Natural killer cell (primary cell): ENCODE data around the gene ZNF280C. TPM values are rescaled to one million over a fixed set of nuclear protein-coding genes. Genes with fewer than 3 reads are reported as not detected.

Experiments used
- ATAC-seq, 3 donors: fragments of 150-1000 bp in 2 of 3; fragments of 200-7000 bp in 1 of 3; cut with Tn5 transposase; 1 replicate in 1 of 3; 2 replicates in 2 of 3; pipeline ENCODE4 v1.10.0; 2021; ENCODE audit warnings: mild to moderate bottlenecking in 2 of 3, moderate library complexity in 2 of 3
- DNase-seq, 2 donors: peaks; one replicate each; pipeline versions ENCODE4 v3.0.0 to v3.0.0-alpha.2; 2013 to 2021; ENCODE audit warnings: mixed read lengths in 1 of 2
- H3K27ac ChIP-seq: one replicate; pipeline ENCODE4 v1.5.1; 2013; ENCODE audit warnings: mild to moderate bottlenecking, low read length
- H3K27me3 ChIP-seq: one replicate; pipeline ENCODE4 v1.6.1; 2013; ENCODE audit warnings: low read length; ENCODE audit not compliant: control insufficient read depth, insufficient read depth
- H3K36me3 ChIP-seq: one replicate; pipeline ENCODE4 v1.6.1; 2013; ENCODE audit warnings: low read length; ENCODE audit not compliant: control insufficient read depth, insufficient read depth
- H3K4me1 ChIP-seq: one replicate; pipeline ENCODE4 v1.6.1; 2013; ENCODE audit warnings: low read length; ENCODE audit not compliant: control insufficient read depth, insufficient read depth
- H3K4me3 ChIP-seq: one replicate; pipeline ENCODE4 v1.5.1; 2013; ENCODE audit warnings: low read length
- H3K9me3 ChIP-seq: one replicate; pipeline ENCODE4 v1.6.1; 2013; ENCODE audit warnings: low read length; ENCODE audit not compliant: control insufficient read depth, insufficient read depth
- H3K27ac Mint-ChIP-seq, 2 donors: one replicate each; pipeline ENCODE4 v1.8.0; 2022; ENCODE audit warnings: mild to moderate bottlenecking in 2 of 2, mixed read lengths in 2 of 2, moderate library complexity in 1 of 2
- H3K27me3 Mint-ChIP-seq, 2 donors: one replicate each; pipeline ENCODE4 v1.8.0; 2022; ENCODE audit warnings: low read depth in 2 of 2, mixed read lengths in 2 of 2
- H3K36me3 Mint-ChIP-seq: one replicate; pipeline ENCODE4 v1.8.0; 2022; ENCODE audit warnings: mixed read lengths
- H3K4me1 Mint-ChIP-seq, 2 donors: one replicate each; pipeline ENCODE4 v1.8.0; 2022; ENCODE audit warnings: mixed read lengths in 2 of 2
- H3K4me3 Mint-ChIP-seq: one replicate; pipeline ENCODE4 v1.8.0; 2022; ENCODE audit warnings: mild to moderate bottlenecking, moderate library complexity, mixed read lengths
- H3K9me3 Mint-ChIP-seq, 2 donors: one replicate each; pipeline ENCODE4 v1.8.0; 2022; ENCODE audit warnings: mixed read lengths in 2 of 2
- WGBS: methylation state at CpG from one replicate; pipeline ENCODE4 v1.1.7; 2013; ENCODE audit warnings: missing lambda C conversion rate; ENCODE audit not compliant: insufficient coverage; 5-methylcytosine and 5-hydroxymethylcytosine counted together
- intact Hi-C: fragments of 100-400 bp; cut with micrococcal nuclease; formaldehyde crosslinking; loops from one replicate; pipeline ENCODE4 v1.14.2; 2022
- total RNA-seq, 4 donors: library from RNA; stranded (reverse); fragments of 120-200 nt in 1 of 4; gene quantifications; one replicate each; pipeline versions ENCODE4 v1.2.3 to v1.2.4, GENCODE V29; 2013 to 2022
- TF ChIP-seq, protein P1 (sequence below): fragments of 200-600 bp; IDR thresholded peaks from one replicate; pipeline ENCODE4 v1.8.0; 2022; ENCODE audit warnings: antibody characterized with exemption

ZNF280C gene, protein sequence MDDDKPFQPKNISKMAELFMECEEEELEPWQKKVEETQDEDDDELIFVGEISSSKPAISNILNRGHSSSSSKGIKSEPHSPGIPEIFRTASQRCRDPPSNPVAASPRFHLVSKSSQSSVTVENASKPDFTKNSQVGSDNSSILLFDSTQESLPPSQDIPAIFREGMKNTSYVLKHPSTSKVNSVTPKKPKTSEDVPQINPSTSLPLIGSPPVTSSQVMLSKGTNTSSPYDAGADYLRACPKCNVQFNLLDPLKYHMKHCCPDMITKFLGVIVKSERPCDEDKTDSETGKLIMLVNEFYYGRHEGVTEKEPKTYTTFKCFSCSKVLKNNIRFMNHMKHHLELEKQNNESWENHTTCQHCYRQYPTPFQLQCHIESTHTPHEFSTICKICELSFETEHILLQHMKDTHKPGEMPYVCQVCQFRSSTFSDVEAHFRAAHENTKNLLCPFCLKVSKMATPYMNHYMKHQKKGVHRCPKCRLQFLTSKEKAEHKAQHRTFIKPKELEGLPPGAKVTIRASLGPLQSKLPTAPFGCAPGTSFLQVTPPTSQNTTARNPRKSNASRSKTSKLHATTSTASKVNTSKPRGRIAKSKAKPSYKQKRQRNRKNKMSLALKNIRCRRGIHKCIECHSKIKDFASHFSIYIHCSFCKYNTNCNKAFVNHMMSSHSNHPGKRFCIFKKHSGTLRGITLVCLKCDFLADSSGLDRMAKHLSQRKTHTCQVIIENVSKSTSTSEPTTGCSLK
- 1 to 10 TPM; 5.5 to 6.0 (median 5.8) TPM for total RNA-seq
- 7.0 TPM for total RNA-seq (2013)

DNA sequence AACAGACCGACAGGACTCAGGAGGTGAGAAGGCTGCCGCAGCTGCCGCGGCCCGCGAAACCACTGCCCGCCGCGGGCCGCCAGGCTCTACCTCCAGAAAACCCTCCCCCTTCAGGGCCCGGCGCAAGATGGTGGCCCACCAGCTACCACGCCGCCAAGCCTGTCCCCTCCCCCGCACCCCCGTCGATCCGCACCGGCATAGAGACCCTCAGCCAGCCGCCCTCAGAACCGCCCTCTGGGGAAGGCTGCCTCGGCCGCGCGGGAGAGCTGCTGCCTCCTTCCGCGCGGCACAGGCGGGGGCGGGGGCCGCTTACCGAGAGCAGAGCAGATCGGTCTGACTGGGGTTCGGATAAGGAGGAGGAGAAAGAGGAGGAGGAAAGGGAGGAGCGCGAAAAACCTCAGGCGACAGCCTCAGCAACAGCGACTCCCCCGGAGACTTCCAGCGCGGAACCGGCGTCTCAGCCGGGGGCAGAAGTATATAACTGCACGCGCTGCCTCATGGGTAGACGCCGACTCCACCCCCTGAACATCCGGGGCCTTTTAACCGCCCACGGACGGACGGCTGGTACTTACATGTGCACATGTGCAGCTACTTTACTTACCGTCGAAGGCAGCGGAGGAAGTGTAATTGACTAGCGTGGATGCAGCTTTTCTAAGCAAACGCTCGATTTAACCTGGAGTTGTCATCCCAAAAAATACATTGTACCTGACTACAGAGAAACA is at the start of gene ZNF280C:
ZNF280C (minus strand) TSS at position 451 of the 722 bp plus-strand sequence. CDS start 8,450 bp downstream, outside the sequence.
- Histone ChIP-seq H3K36me3 (no peaks in the 10 kb centered on the region), H3K4me3 (peak within 1 kb of the TSS; percentile 47), H3K4me1 (no peaks in the 10 kb centered on the region), H3K27ac (peak within 1 kb of the TSS; percentile 44), H3K9me3 (no peaks in the 10 kb centered on the region), H3K27me3 (no peaks in the 10 kb centered on the region)
- DNase-seq (peak; percentile 80 to 93), ATAC-seq (peak; percentile 92 to 98 (median 93))
- intact Hi-C loops: loop anchor here (1.0 kb wide), 1 partner anchor 71 kb away; the partner anchor contains the start of gene SLC25A14
- H3K36me3 Mint-ChIP-seq: no peaks in the 10 kb centered on the region
- peaks cover 3 to 10% of the 10 kb centered on the region in 2 donors for H3K4me1 Mint-ChIP-seq
- no peaks in the 10 kb centered on the region for H3K9me3 Mint-ChIP-seq
- H3K27ac Mint-ChIP-seq: peak within 1 kb of the TSS; percentile 77 to 90
- TF ChIP-seq, protein P1, sequence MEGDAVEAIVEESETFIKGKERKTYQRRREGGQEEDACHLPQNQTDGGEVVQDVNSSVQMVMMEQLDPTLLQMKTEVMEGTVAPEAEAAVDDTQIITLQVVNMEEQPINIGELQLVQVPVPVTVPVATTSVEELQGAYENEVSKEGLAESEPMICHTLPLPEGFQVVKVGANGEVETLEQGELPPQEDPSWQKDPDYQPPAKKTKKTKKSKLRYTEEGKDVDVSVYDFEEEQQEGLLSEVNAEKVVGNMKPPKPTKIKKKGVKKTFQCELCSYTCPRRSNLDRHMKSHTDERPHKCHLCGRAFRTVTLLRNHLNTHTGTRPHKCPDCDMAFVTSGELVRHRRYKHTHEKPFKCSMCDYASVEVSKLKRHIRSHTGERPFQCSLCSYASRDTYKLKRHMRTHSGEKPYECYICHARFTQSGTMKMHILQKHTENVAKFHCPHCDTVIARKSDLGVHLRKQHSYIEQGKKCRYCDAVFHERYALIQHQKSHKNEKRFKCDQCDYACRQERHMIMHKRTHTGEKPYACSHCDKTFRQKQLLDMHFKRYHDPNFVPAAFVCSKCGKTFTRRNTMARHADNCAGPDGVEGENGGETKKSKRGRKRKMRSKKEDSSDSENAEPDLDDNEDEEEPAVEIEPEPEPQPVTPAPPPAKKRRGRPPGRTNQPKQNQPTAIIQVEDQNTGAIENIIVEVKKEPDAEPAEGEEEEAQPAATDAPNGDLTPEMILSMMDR: no peak
- WGBS: 0% methylated on average over 53 of the region's 59 CpGs
- H3K4me3 Mint-ChIP-seq: peak within 1 kb of the TSS; percentile 88
- peaks cover 0 to 4% of the 10 kb centered on the region in 2 donors for H3K27me3 Mint-ChIP-seq

DNA sequence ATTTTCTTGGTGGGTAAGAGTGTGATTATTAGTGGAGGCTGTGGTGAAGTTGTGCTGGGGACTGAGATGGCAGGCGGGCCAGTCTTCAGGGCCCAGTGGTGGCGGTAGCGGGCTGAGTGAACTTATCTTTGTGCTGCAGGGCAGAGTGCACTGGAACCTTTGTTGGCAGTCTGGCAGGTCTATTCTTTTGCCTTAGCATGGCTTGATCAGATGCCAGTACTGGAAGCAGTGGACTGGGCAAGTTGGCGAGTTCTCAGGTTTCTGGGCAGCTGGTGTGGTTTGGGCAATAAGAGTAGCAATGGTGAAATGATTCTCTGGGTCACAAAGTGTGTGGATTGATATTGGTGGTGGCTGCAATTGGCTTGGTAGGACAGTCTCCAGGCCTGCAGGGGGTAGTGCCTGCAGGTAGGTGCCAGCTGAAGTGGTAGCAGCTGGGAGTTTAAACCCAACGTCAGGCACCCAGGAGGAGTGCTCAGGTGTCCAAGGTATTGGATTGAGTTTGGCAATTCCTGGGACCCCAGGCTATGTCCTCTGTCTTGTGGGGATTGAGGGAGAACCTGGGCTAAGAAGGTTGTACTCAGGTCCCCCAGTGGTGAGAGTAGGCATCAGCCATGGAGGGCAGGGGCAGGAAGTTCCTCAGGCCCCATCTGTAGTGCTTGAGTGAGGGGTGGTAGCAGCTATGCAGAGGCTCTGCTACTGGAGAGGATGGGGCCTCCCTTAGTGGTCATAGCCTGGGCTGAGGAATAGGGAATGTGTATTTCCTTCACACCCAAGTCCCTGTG is 36.1 kb upstream of the ZNF280C start:
- Histone ChIP-seq H3K27me3 (no peaks in the 10 kb centered on the region), H3K4me1 (no peaks in the 10 kb centered on the region), H3K4me3 (no peak overlapping the region), H3K27ac (no peak overlapping the region), H3K36me3 (no peaks in the 10 kb centered on the region), H3K9me3 (no peaks in the 10 kb centered on the region)
- H3K9me3 Mint-ChIP-seq: peaks cover 0 to 4% of the 10 kb centered on the region in 2 donors
- peaks cover 3 to 21% of the 10 kb centered on the region in 2 donors for H3K27me3 Mint-ChIP-seq
- no peak overlapping the region for H3K4me3 Mint-ChIP-seq
- ATAC-seq (no peak), DNase-seq (no peak)
- H3K36me3 Mint-ChIP-seq: no peaks in the 10 kb centered on the region
- H3K27ac Mint-ChIP-seq: no peak overlapping the region
- H3K4me1 Mint-ChIP-seq: peaks cover 0 to 4% of the 10 kb centered on the region in 2 donors
- TF ChIP-seq, protein P1: no peak
- 95% methylated on average over 5 of the region's 5 CpGs for WGBS
- intact Hi-C loops: no loop called here

DNA sequence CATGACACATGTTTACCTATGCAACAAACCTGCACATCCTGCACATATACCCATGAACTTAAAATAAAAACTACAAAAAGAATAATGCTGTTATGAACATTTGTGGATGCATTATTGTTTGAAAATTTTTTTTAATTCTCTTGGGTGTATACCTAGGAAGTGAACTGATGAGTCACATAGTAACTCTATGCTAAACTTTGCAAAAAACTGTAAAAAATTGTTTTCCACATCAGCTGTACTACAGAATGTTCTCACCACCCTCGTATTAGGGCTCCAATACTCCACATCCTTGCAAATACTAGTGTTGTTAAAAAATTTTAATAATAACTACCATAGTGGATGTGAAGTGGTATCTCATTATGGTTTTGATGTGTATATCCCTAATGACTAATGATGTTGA is 33.3 kb upstream of the ZNF280C start:
- Mint-ChIP-seq H3K4me1 (peaks cover 0 to 4% of the 10 kb centered on the region in 2 donors), H3K27me3 (peaks cover 3 to 21% of the 10 kb centered on the region in 2 donors), H3K27ac (no peak overlapping the region), H3K4me3 (no peak overlapping the region), H3K36me3 (no peaks in the 10 kb centered on the region), H3K9me3 (no peaks in the 10 kb centered on the region)
- TF ChIP-seq, protein P1: no peak
- H3K27me3 ChIP-seq: no peaks in the 10 kb centered on the region
- H3K4me1 ChIP-seq: no peaks in the 10 kb centered on the region
- no peaks in the 10 kb centered on the region for H3K9me3 ChIP-seq
- H3K27ac ChIP-seq: no peak overlapping the region
- no peak for ATAC-seq
- WGBS: no CpG with 5 or more reads among the region's 1 CpG
- DNase-seq: no peak
- intact Hi-C loops: no loop called here
- H3K4me3 ChIP-seq: no peak overlapping the region
- H3K36me3 ChIP-seq: no peaks in the 10 kb centered on the region
